Activated CD4-positive, alpha-beta T cell treated with anti-CD3 and anti-CD28 coated beads for 24 hours (primary cell): ENCODE results near the gene CRYL1.

Experiments
- DNase-seq, 2 donors: peaks; one replicate each; pipeline ENCODE4 v3.0.0-alpha.2; 2020; ENCODE audit warnings: low read depth in 2 of 2

Gene CRYL1

GRCh38 chr13:20528452-20528851 is 2.8 kb upstream of the CRYL1 start:
- peak in 1 of 2 donors; percentile 7 for DNase-seq

GRCh38 chr13:20526664-20527063 is 1.0 kb upstream of the CRYL1 start:
- no peak for DNase-seq

- DNase-seq: peak; percentile 3 to 25
These were observed 485 bp downstream of the CRYL1 start for GRCh38 chr13:20525144-20525600.

- no peak for DNase-seq
These were observed 4.1 kb downstream of the CRYL1 start for GRCh38 chr13:20521364-20522115.

- no peak for DNase-seq
These were observed 5.8 kb downstream of the CRYL1 start for GRCh38 chr13:20519875-20520274.

- DNase-seq: no peak
These were observed 7.0 kb downstream of the CRYL1 start for GRCh38 chr13:20518660-20519100.

- DNase-seq: no peak
These were observed 10.8 kb downstream of the CRYL1 start for GRCh38 chr13:20514866-20515265.

- no peak for DNase-seq
These were observed 12.1 kb downstream of the CRYL1 start for GRCh38 chr13:20513466-20513995.

GRCh38 chr13:20512042-20512683 is 13.5 kb downstream of the CRYL1 start:
- no peak for DNase-seq

- no peak for DNase-seq
These were observed 19.0 kb downstream of the CRYL1 start for GRCh38 chr13:20506696-20507095.

GRCh38 chr13:20505405-20506366 is 20.0 kb downstream of the CRYL1 start:
- DNase-seq: no peak

GRCh38 chr13:20503088-20504083 is 22.3 kb downstream of the CRYL1 start:
- no peak for DNase-seq

- DNase-seq: no peak
These were observed 24.1 kb downstream of the CRYL1 start for GRCh38 chr13:20501592-20501991.

- no peak for DNase-seq
These were observed 24.5 kb downstream of the CRYL1 start for GRCh38 chr13:20501120-20501519.

GRCh38 chr13:20499986-20500385 is 25.7 kb downstream of the CRYL1 start:
- DNase-seq: no peak

GRCh38 chr13:20498659-20499058 is 27.0 kb downstream of the CRYL1 start:
- DNase-seq: no peak

GRCh38 chr13:20498129-20498528 is 27.5 kb downstream of the CRYL1 start:
- no peak for DNase-seq

- DNase-seq: no peak
These were observed 28.5 kb downstream of the CRYL1 start for GRCh38 chr13:20497006-20497775.

GRCh38 chr13:20495087-20496023 is 30.3 kb downstream of the CRYL1 start:
- peak; percentile 44 to 47 for DNase-seq
